CD4-positive, alpha-beta T cell (primary cell): ENCODE results near the gene TUBA3C. TPM values are rescaled to one million over a fixed set of nuclear protein-coding genes. Genes with fewer than 3 reads are reported as not detected.
"Not testable (repeated sequence)": the region's sequence is repeated elsewhere in the genome, so short reads cannot be mapped to it uniquely, and the experiment has no call there.

Experiments used
- ATAC-seq: fragments of 200-7000 bp; cut with Tn5 transposase; one replicate; pipeline ENCODE4 v1.10.0; 2022; ENCODE audit warnings: mild to moderate bottlenecking; ENCODE audit not compliant: poor library complexity
- CTCF ChIA-PET: fragments of 350-600 bp; sonication (Branson Sonifier 250); formaldehyde crosslinking; loops from one replicate; lab custom pipeline; 2021; ENCODE audit warnings: antibody characterized with exemption, inconsistent platforms; lab: Charles Lee
- POLR2A ChIA-PET: fragments of 350-600 bp; sonication (Branson Sonifier 250); formaldehyde crosslinking; loops from one replicate; lab custom pipeline; 2021; ENCODE audit warnings: antibody characterized with exemption, inconsistent platforms; lab: Charles Lee
- DNase-seq, 14 experiments: peaks; one replicate each; pipeline ENCODE4 v3.0.0-alpha.2; 2013 to 2020; ENCODE audit warnings: mixed read lengths in 2 of 14
- H3K27ac ChIP-seq, 2 donors: one replicate each; pipeline versions ENCODE4 v1.5.1 to v1.7.0; 2013; ENCODE audit warnings: low read length in 2 of 2, low read depth in 1 of 2, mild to moderate bottlenecking in 1 of 2
- H3K27me3 ChIP-seq, 2 experiments: 1 replicate in 1 of 2; 2 replicates in 1 of 2; pipeline versions ENCODE4 v1.6.1 to v1.7.0; 2013; ENCODE audit warnings: low read length in 2 of 2, control low read depth in 1 of 2, mild to moderate bottlenecking in 1 of 2, moderate library complexity in 1 of 2; ENCODE audit not compliant: insufficient read depth in 2 of 2, control insufficient read depth in 1 of 2
- H3K36me3 ChIP-seq: one replicate; pipeline ENCODE4 v1.6.1; 2013; ENCODE audit warnings: low read length, control low read depth; ENCODE audit not compliant: insufficient read depth
- H3K4me1 ChIP-seq: one replicate; pipeline ENCODE4 v1.6.1; 2013; ENCODE audit warnings: low read length, control low read depth; ENCODE audit not compliant: insufficient read depth
- H3K4me3 ChIP-seq: one replicate; pipeline ENCODE4 v1.5.1; 2013; ENCODE audit warnings: mild to moderate bottlenecking, low read length, moderate library complexity
- H3K9me3 ChIP-seq, 2 experiments: 1 replicate in 1 of 2; 2 replicates in 1 of 2; pipeline versions ENCODE4 v1.6.1 to v1.7.0; 2013; ENCODE audit warnings: low read length in 2 of 2, mild to moderate bottlenecking in 2 of 2, control low read depth in 1 of 2, moderate library complexity in 1 of 2; ENCODE audit not compliant: control insufficient read depth in 1 of 2, insufficient read depth in 1 of 2
- H3K27ac Mint-ChIP-seq: one replicate; pipeline ENCODE4 v1.8.0; 2020; ENCODE audit warnings: mixed read lengths
- H3K27me3 Mint-ChIP-seq: one replicate; pipeline ENCODE4 v1.8.0; 2021; ENCODE audit warnings: mixed read lengths
- H3K36me3 Mint-ChIP-seq: one replicate; pipeline ENCODE4 v1.8.0; 2021; ENCODE audit warnings: low read depth, mixed read lengths
- H3K4me1 Mint-ChIP-seq: one replicate; pipeline ENCODE4 v1.8.0; 2021; ENCODE audit warnings: low read depth, mixed read lengths
- H3K4me3 Mint-ChIP-seq: one replicate; pipeline ENCODE4 v1.8.0; 2020; ENCODE audit warnings: mild to moderate bottlenecking, mixed read lengths
- H3K9me3 Mint-ChIP-seq: one replicate; pipeline ENCODE4 v1.8.0; 2020; ENCODE audit warnings: mixed read lengths
- intact Hi-C, 2 experiments: fragments of 100-400 bp; cut with DNase I in 1 of 2; cut with micrococcal nuclease in 1 of 2; formaldehyde crosslinking; loops; one replicate each; pipeline versions ENCODE4 v1.15.1 to v1.9.0; 2023 to 2025; cut with DNase I, micrococcal nuclease
- polyA plus RNA-seq, 2 donors: library from polyadenylated mRNA; unstranded; fragments of 120-200 nt; gene quantifications; one replicate each; pipeline ENCODE4 v1.2.1, GENCODE V29; 2013
- total RNA-seq, 174 experiments: library from RNA in 2 of 174; stranded (reverse) in 2 of 174; gene quantifications; one replicate each; pipeline ENCODE4 v1.2.3 and lab custom pipeline; 2021 to 2026
- TF ChIP-seq, protein P1 (sequence below): fragments of 200-600 bp; IDR thresholded peaks from one replicate; pipeline ENCODE4 v1.8.0; 2022; ENCODE audit warnings: antibody characterized with exemption, mild to moderate bottlenecking

The TUBA3C gene
- not detected for total RNA-seq
- polyA plus RNA-seq (2013, experiment 1 of 2), result not detected
- not detected for polyA plus RNA-seq (2013, experiment 2 of 2)
- total RNA-seq (lab: John Stamatoyannopoulos, UW), result 0 to 0.12 (median 0) reads per million in 172 experiments

GRCh38 chr13:19181621-19182485 lies at the start of gene TUBA3C:
TSS of gene TUBA3C (minus strand) at chr13:19181824. CDS start at chr13:19181747, 77 bp downstream.
- H3K9me3 Mint-ChIP-seq, result no peaks in the 10 kb centered on the region
- DNase-seq (no peak), ATAC-seq (no peak)
- Histone ChIP-seq H3K4me1 (no peaks in the 10 kb centered on the region), H3K9me3 (peaks cover 0 to 34% of the 10 kb centered on the region in 2 experiments), H3K36me3 (no peaks in the 10 kb centered on the region), H3K27me3 (no peaks in the 10 kb centered on the region), H3K27ac (no peak within 1 kb of the TSS), H3K4me3 (no peak within 1 kb of the TSS)
- H3K36me3 Mint-ChIP-seq, result no peaks in the 10 kb centered on the region
- H3K27me3 Mint-ChIP-seq, result peaks cover 5% of the 10 kb centered on the region
- intact Hi-C loops, result no loop called here
- ChIA-PET CTCF (no interaction called here), POLR2A (no interaction called here)
- H3K4me1 Mint-ChIP-seq, result no peaks in the 10 kb centered on the region
- no peak within 1 kb of the TSS for H3K27ac Mint-ChIP-seq
- H3K4me3 Mint-ChIP-seq, result no peak within 1 kb of the TSS
- TF ChIP-seq, protein P1, sequence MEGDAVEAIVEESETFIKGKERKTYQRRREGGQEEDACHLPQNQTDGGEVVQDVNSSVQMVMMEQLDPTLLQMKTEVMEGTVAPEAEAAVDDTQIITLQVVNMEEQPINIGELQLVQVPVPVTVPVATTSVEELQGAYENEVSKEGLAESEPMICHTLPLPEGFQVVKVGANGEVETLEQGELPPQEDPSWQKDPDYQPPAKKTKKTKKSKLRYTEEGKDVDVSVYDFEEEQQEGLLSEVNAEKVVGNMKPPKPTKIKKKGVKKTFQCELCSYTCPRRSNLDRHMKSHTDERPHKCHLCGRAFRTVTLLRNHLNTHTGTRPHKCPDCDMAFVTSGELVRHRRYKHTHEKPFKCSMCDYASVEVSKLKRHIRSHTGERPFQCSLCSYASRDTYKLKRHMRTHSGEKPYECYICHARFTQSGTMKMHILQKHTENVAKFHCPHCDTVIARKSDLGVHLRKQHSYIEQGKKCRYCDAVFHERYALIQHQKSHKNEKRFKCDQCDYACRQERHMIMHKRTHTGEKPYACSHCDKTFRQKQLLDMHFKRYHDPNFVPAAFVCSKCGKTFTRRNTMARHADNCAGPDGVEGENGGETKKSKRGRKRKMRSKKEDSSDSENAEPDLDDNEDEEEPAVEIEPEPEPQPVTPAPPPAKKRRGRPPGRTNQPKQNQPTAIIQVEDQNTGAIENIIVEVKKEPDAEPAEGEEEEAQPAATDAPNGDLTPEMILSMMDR, result no peak

DNA sequence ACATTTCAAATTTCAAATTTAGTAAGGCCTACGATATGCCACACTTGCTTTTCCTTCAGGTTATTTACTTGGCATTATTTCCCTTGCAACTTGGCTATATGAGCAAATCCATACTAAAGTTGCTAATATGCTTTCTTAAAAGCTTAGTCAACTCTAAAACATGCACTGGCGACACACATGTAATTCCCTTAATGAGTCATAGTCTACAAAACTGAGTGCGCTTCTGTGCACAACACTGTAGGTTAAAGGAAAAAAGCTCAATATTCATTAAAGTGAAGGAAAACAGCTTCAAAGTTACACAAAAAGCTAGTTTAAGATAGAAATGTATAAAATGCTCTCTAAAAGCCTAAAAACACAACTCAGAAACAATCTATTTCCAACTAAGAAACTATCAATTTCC lies 25.8 kb upstream of the TUBA3C start:
- H3K9me3 Mint-ChIP-seq, H3K27ac Mint-ChIP-seq, H3K27ac ChIP-seq, H3K4me1 ChIP-seq, H3K36me3 ChIP-seq, H3K4me1 Mint-ChIP-seq, H3K27me3 ChIP-seq, H3K36me3 Mint-ChIP-seq, CTCF ChIA-PET, H3K4me3 Mint-ChIP-seq, H3K9me3 ChIP-seq, H3K4me3 ChIP-seq, intact Hi-C loops, ATAC-seq, DNase-seq, H3K27me3 Mint-ChIP-seq, POLR2A ChIA-PET: not testable (repeated sequence)

DNA sequence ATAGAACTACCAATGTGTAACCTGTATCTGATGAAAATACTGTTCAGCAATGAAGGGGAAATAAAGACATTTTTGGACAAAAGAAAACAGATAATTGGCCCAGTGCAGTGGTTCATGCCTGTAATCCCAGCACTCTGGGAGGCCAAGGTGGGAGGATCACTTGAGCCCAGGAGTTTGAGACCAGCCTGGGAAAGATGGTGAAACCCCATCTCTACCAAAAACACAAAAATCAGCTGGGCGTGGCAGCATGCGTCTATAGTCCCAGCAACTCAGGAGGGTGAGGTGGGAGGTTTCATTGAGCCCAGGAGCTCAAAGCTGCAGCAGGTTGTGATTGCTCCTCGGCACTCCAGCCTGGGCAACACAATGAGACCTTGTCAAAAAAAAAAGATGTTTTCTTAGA lies 11.0 kb upstream of the TUBA3C start:
- H3K27me3 ChIP-seq, H3K9me3 Mint-ChIP-seq, H3K36me3 ChIP-seq, H3K27me3 Mint-ChIP-seq, CTCF ChIA-PET, POLR2A ChIA-PET, DNase-seq, H3K36me3 Mint-ChIP-seq, H3K27ac Mint-ChIP-seq, H3K4me3 Mint-ChIP-seq, H3K4me3 ChIP-seq, H3K4me1 Mint-ChIP-seq, ATAC-seq, H3K27ac ChIP-seq, H3K4me1 ChIP-seq, intact Hi-C loops: not testable (repeated sequence)
- peaks cover 0 to 14% of the 10 kb centered on the region in 2 experiments for H3K9me3 ChIP-seq

DNA sequence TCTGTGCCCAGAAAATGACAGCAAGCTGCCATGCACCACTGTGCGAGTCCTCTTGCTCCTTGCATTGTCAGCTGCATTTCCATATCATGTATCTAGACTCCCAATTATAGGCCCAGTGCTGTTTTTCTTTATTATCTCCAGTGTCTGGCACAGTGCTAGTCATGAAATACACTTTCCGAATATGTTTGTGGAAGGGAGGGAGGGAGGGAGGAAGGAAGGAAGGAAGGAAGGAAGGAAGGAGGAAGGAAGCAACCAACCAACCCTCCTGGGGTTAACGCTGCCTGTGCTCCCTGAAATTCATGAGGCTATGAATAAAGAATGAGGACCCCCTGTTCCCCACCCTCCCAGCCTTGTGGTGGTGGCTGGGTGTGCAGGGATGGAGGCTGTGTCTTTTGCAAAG lies 8.3 kb upstream of the TUBA3C start:
- DNase-seq, H3K27me3 Mint-ChIP-seq, H3K36me3 Mint-ChIP-seq, H3K4me1 Mint-ChIP-seq, H3K27ac ChIP-seq, intact Hi-C loops, H3K27ac Mint-ChIP-seq, H3K36me3 ChIP-seq, ATAC-seq, CTCF ChIA-PET, H3K4me1 ChIP-seq, POLR2A ChIA-PET, H3K4me3 ChIP-seq, H3K9me3 Mint-ChIP-seq, H3K27me3 ChIP-seq, H3K4me3 Mint-ChIP-seq: not testable (repeated sequence)
- H3K9me3 ChIP-seq, result peaks cover 0 to 13% of the 10 kb centered on the region in 2 experiments

- POLR2A ChIA-PET, H3K36me3 Mint-ChIP-seq, intact Hi-C loops, DNase-seq, H3K27me3 ChIP-seq, ATAC-seq, H3K27ac Mint-ChIP-seq, H3K4me3 Mint-ChIP-seq, H3K4me3 ChIP-seq, CTCF ChIA-PET, H3K36me3 ChIP-seq, H3K27me3 Mint-ChIP-seq, H3K9me3 Mint-ChIP-seq, H3K4me1 ChIP-seq, H3K4me1 Mint-ChIP-seq, H3K27ac ChIP-seq: not testable (repeated sequence)
- peaks cover 0 to 11% of the 10 kb centered on the region in 2 experiments for H3K9me3 ChIP-seq
Observed at GRCh38 chr13:19189368-19189767, 7.7 kb upstream of the TUBA3C start.
